ENCODE results near the gene GPLD1. TPM values are rescaled to one million over a fixed set of nuclear protein-coding genes. Genes with fewer than 3 reads are reported as not detected.

GPLD1 gene
- total and polyA plus RNA-seq, 2 experiments from 2014 or later = 3.8 to 11.1 TPM

DNA sequence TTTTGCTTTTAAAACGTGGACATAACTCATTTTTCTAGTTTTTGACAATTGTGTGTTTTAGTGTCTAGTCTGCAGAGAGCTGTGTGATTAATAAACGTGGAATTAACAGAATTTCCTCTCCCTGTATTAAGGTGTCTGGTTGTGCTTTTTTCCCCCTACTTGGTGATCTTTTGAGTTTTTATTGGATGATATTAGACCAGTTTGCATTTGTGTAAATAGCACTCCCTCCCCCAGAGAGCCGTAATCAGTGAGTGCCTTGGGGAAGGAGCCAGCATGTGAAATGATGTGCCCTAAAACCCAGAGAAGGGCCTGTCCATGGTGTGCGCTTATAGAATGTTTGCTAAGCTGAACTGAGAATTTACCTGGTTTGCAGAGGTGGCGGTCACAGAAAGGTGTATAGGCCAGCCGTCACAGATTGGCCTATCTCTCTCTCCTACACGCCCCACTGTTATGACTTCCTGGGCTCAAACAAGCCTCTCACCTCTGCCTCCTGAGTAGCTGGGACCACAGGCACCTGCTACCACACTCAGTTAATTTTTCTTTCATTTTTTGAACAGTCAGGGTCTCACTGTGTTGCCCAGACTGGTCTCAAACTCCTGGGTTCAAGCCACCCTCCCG, 47.8 kb upstream of the GPLD1 start:
- Histone ChIP-seq H3K36me3 (ENCODE audit: insufficient read depth) (no peaks in the 10 kb centered on the region), H3K79me2 (replicated peaks; ENCODE audit: insufficient read depth) (no peaks in the 10 kb centered on the region), H3K27me3 (ENCODE audit: insufficient read depth) (no peaks in the 10 kb centered on the region), H2AFZ (no peak overlapping the region), H3K4me1 (ENCODE audit: insufficient read depth) (no peaks in the 10 kb centered on the region), H3K27ac (ENCODE audit: low read depth) (no peak overlapping the region), H3F3A (replicated peaks; ENCODE audit: low read depth) (no peaks in the 10 kb centered on the region), H3K9me2 (ENCODE audit: insufficient read depth) (peaks cover 5% of the 10 kb centered on the region; the same call in 1 of the 2 replicates), H3K4me3 (no peak overlapping the region), H4K20me1 (replicated peaks; ENCODE audit: insufficient read depth) (no peaks in the 10 kb centered on the region), H3K4me2 (no peak overlapping the region)
- Mint-ChIP-seq H3K4me3 (no peak overlapping the region; the same call in 2 of the 3 replicates), H3K36me3 (ENCODE audit: low read depth) (no peaks in the 10 kb centered on the region), H3K9me3 (no peaks in the 10 kb centered on the region), H3K27me3 (ENCODE audit: insufficient read depth, low read depth, poor library complexity) (no peaks in the 10 kb centered on the region), H3K27ac (no peak overlapping the region), H3K4me1 (peaks cover 2% of the 10 kb centered on the region; the same call in 1 of the 3 replicates)
- ATAC-seq (no peak), DNase-seq (ENCODE audit: low spot score) (no peak)
- TF ChIP-seq, protein P1, sequence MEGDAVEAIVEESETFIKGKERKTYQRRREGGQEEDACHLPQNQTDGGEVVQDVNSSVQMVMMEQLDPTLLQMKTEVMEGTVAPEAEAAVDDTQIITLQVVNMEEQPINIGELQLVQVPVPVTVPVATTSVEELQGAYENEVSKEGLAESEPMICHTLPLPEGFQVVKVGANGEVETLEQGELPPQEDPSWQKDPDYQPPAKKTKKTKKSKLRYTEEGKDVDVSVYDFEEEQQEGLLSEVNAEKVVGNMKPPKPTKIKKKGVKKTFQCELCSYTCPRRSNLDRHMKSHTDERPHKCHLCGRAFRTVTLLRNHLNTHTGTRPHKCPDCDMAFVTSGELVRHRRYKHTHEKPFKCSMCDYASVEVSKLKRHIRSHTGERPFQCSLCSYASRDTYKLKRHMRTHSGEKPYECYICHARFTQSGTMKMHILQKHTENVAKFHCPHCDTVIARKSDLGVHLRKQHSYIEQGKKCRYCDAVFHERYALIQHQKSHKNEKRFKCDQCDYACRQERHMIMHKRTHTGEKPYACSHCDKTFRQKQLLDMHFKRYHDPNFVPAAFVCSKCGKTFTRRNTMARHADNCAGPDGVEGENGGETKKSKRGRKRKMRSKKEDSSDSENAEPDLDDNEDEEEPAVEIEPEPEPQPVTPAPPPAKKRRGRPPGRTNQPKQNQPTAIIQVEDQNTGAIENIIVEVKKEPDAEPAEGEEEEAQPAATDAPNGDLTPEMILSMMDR (conservative IDR thresholded peaks at IDR 0.05; ENCODE audit: low read depth in 2 of 2) = no peak
- TF ChIP-seq EZH2 (IDR thresholded peaks at IDR 0.05; ENCODE audit: low read depth, unreplicated experiment) (no peak), JUNB (IDR thresholded peaks at IDR 0.05; ENCODE audit: unreplicated experiment) (no peak), ZNF114 (CRISPR knock-in tag; IDR thresholded peaks at IDR 0.05) (no peak), ETS1 (IDR thresholded peaks at IDR 0.05) (no peak), STAT1 (IDR thresholded peaks at IDR 0.05; ENCODE audit: unreplicated experiment) (no peak), ZNF331 (CRISPR knock-in tag; IDR thresholded peaks at IDR 0.05; ENCODE audit: low read depth) (no peak), POLR2AphosphoS5 (IDR thresholded peaks at IDR 0.05; ENCODE audit: low read depth) (no peak), NANOG (IDR thresholded peaks at IDR 0.05; ENCODE audit: borderline replicate concordance) (no peak), EZH2phosphoT487 (IDR thresholded peaks at IDR 0.05; ENCODE audit: unreplicated experiment) (no peak), CREB1 (CRISPR knock-in tag; IDR thresholded peaks at IDR 0.05; ENCODE audit: low read depth) (no peak)
- TF ChIP-seq, protein P2, sequence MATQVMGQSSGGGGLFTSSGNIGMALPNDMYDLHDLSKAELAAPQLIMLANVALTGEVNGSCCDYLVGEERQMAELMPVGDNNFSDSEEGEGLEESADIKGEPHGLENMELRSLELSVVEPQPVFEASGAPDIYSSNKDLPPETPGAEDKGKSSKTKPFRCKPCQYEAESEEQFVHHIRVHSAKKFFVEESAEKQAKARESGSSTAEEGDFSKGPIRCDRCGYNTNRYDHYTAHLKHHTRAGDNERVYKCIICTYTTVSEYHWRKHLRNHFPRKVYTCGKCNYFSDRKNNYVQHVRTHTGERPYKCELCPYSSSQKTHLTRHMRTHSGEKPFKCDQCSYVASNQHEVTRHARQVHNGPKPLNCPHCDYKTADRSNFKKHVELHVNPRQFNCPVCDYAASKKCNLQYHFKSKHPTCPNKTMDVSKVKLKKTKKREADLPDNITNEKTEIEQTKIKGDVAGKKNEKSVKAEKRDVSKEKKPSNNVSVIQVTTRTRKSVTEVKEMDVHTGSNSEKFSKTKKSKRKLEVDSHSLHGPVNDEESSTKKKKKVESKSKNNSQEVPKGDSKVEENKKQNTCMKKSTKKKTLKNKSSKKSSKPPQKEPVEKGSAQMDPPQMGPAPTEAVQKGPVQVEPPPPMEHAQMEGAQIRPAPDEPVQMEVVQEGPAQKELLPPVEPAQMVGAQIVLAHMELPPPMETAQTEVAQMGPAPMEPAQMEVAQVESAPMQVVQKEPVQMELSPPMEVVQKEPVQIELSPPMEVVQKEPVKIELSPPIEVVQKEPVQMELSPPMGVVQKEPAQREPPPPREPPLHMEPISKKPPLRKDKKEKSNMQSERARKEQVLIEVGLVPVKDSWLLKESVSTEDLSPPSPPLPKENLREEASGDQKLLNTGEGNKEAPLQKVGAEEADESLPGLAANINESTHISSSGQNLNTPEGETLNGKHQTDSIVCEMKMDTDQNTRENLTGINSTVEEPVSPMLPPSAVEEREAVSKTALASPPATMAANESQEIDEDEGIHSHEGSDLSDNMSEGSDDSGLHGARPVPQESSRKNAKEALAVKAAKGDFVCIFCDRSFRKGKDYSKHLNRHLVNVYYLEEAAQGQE (IDR thresholded peaks at IDR 0.05; ENCODE audit: unreplicated experiment) = no peak
- TF ChIP-seq, protein P3, sequence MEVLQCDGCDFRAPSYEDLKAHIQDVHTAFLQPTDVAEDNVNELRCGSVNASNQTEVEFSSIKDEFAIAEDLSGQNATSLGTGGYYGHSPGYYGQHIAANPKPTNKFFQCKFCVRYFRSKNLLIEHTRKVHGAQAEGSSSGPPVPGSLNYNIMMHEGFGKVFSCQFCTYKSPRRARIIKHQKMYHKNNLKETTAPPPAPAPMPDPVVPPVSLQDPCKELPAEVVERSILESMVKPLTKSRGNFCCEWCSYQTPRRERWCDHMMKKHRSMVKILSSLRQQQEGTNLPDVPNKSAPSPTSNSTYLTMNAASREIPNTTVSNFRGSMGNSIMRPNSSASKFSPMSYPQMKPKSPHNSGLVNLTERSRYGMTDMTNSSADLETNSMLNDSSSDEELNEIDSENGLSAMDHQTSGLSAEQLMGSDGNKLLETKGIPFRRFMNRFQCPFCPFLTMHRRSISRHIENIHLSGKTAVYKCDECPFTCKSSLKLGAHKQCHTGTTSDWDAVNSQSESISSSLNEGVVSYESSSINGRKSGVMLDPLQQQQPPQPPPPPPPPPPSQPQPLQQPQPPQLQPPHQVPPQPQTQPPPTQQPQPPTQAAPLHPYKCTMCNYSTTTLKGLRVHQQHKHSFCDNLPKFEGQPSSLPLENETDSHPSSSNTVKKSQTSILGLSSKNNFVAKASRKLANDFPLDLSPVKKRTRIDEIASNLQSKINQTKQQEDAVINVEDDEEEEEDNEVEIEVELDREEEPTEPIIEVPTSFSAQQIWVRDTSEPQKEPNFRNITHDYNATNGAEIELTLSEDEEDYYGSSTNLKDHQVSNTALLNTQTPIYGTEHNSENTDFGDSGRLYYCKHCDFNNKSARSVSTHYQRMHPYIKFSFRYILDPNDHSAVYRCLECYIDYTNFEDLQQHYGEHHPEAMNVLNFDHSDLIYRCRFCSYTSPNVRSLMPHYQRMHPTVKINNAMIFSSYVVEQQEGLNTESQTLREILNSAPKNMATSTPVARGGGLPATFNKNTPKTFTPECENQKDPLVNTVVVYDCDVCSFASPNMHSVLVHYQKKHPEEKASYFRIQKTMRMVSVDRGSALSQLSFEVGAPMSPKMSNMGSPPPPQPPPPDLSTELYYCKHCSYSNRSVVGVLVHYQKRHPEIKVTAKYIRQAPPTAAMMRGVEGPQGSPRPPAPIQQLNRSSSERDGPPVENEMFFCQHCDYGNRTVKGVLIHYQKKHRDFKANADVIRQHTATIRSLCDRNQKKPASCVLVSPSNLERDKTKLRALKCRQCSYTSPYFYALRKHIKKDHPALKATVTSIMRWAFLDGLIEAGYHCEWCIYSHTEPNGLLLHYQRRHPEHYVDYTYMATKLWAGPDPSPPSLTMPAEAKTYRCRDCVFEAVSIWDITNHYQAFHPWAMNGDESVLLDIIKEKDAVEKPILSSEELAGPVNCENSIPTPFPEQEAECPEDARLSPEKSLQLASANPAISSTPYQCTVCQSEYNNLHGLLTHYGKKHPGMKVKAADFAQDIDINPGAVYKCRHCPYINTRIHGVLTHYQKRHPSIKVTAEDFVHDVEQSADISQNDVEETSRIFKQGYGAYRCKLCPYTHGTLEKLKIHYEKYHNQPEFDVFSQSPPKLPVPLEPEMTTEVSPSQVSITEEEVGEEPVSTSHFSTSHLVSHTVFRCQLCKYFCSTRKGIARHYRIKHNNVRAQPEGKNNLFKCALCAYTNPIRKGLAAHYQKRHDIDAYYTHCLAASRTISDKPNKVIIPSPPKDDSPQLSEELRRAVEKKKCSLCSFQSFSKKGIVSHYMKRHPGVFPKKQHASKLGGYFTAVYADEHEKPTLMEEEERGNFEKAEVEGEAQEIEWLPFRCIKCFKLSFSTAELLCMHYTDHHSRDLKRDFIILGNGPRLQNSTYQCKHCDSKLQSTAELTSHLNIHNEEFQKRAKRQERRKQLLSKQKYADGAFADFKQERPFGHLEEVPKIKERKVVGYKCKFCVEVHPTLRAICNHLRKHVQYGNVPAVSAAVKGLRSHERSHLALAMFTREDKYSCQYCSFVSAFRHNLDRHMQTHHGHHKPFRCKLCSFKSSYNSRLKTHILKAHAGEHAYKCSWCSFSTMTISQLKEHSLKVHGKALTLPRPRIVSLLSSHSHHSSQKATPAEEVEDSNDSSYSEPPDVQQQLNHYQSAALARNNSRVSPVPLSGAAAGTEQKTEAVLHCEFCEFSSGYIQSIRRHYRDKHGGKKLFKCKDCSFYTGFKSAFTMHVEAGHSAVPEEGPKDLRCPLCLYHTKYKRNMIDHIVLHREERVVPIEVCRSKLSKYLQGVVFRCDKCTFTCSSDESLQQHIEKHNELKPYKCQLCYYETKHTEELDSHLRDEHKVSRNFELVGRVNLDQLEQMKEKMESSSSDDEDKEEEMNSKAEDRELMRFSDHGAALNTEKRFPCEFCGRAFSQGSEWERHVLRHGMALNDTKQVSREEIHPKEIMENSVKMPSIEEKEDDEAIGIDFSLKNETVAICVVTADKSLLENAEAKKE (CRISPR knock-in tag; IDR thresholded peaks at IDR 0.05) = no peak

All from GM23338 (cell line).